K562 (cell line): ENCODE data around the gene R3HDM2. TPM values are rescaled to one million over a fixed set of nuclear protein-coding genes. Genes with fewer than 3 reads are reported as not detected.

ENCODE experiments used
- CGGBP1 ChIP-seq: fragments of 250-450 bp; sonication (Bioruptor Pico); IDR thresholded peaks from 2 replicates; pipeline ENCODE4 v1.9.0; 2021; ENCODE audit warnings: mild to moderate bottlenecking
- ELF4 ChIP-seq: fragments of 450-650 bp; formaldehyde crosslinking; IDR thresholded peaks from 2 replicates; pipeline ENCODE4 v1.4.0; 2022; ENCODE audit warnings: missing genetic modification characterization
- HDAC1 ChIP-seq, 2 experiments: fragments of 450-650 bp; IDR thresholded peaks; 2 replicates each; pipeline ENCODE4 v1.6.1; 2016 to 2017; ENCODE audit warnings: inconsistent platforms in 1 of 2, mild to moderate bottlenecking in 1 of 2, moderate library complexity in 1 of 2
- HDGF ChIP-seq: fragments of 450-650 bp; IDR thresholded peaks from 2 replicates; pipeline ENCODE4 v1.6.1; 2016
- JUN ChIP-seq, 2 experiments: sonication (generic) in 1 of 2; formaldehyde crosslinking in 1 of 2; IDR thresholded peaks; 2 replicates each; pipeline versions ENCODE4 v1.6.1 to v1.8.0; 2012 to 2022; ENCODE audit warnings: borderline replicate concordance in 2 of 2, mild to moderate bottlenecking in 2 of 2, improper control_type of control experiment in 1 of 2, low read depth in 1 of 2, low read length in 1 of 2, missing genetic modification reagents in 1 of 2
- MAFG ChIP-seq: fragments of 450-650 bp; conservative IDR thresholded peaks from 2 replicates; pipeline ENCODE4 v1.6.1; 2016; ENCODE audit warnings: missing genetic modification characterization, missing compliant biosample characterization
- NR2C2 ChIP-seq, 2 experiments: fragments of 200-800 bp in 1 of 2; sonication (Bioruptor generic) in 1 of 2; sonication (generic) in 1 of 2; formaldehyde crosslinking in 1 of 2; IDR thresholded peaks; 2 replicates each; pipeline versions ENCODE4 v1.6.1 to v1.8.0; 2016 to 2022; ENCODE audit warnings: mild to moderate bottlenecking in 1 of 2, missing compliant biosample characterization in 1 of 2, missing genetic modification characterization in 1 of 2, missing genetic modification reagents in 1 of 2
- PRPF4 ChIP-seq: fragments of 200-400 bp; formaldehyde crosslinking; IDR thresholded peaks from one replicate; pipeline ENCODE4 v1.6.1; 2017; ENCODE audit warnings: low read length, low read depth, mild to moderate bottlenecking; ENCODE audit not compliant: insufficient read depth, poor library complexity, severe bottlenecking
- RREB1 ChIP-seq: fragments of 250-450 bp; sonication (Bioruptor Pico); IDR thresholded peaks from 2 replicates; pipeline ENCODE4 v1.4.0; 2020
- SMARCB1 ChIP-seq: IDR thresholded peaks from 2 replicates; pipeline ENCODE4 v1.6.1; 2011; ENCODE audit warnings: improper control_type of control experiment, low read depth; ENCODE audit not compliant: insufficient read length
- SOX6 ChIP-seq: fragments of 450-650 bp; IDR thresholded peaks from 2 replicates; pipeline ENCODE4 v1.6.1; 2014; ENCODE audit warnings: mild to moderate bottlenecking
- STAT6 ChIP-seq: sonication (generic); formaldehyde crosslinking; IDR thresholded peaks from 2 replicates; pipeline ENCODE4 v1.8.1; 2023; ENCODE audit warnings: mild to moderate bottlenecking, missing genetic modification reagents
- TBP ChIP-seq: optimal IDR thresholded peaks from 2 replicates; pipeline ENCODE3; 2011; ENCODE audit warnings: low read depth, low read length, improper control_type of control experiment
- ZC3H4 ChIP-seq: sonication (generic); formaldehyde crosslinking; IDR thresholded peaks from 2 replicates; pipeline ENCODE4 v1.9.0; 2021; ENCODE audit warnings: missing genetic modification reagents, borderline replicate concordance
- ZNF3 ChIP-seq: fragments of 250-450 bp; sonication (Bioruptor Pico); IDR thresholded peaks from 2 replicates; pipeline ENCODE4 v1.5.0; 2021; ENCODE audit warnings: mild to moderate bottlenecking, moderate library complexity
- ZNF384 ChIP-seq: IDR thresholded peaks from 2 replicates; pipeline ENCODE4 v1.6.1; 2012; ENCODE audit warnings: low read depth, low read length, improper control_type of control experiment
- ZNF696 ChIP-seq: fragments of 250-450 bp; sonication (Bioruptor Pico); conservative IDR thresholded peaks from 2 replicates; pipeline ENCODE4 v1.4.0; 2020; ENCODE audit warnings: mild to moderate bottlenecking, moderate library complexity
- ZZZ3 ChIP-seq: fragments of 450-650 bp; IDR thresholded peaks from 2 replicates; pipeline ENCODE4 v1.6.1; 2016; ENCODE audit warnings: antibody characterized with exemption, mild to moderate bottlenecking, moderate library complexity
- polyA plus RNA-seq, 8 experiments: library from polyadenylated mRNA; depleted of rRNA in 4 of 8; stranded (reverse) in 5 of 8; unstranded in 3 of 8; fragments of >200 nt; fragmentation: Nextera tagmentation in 2 of 8; fragmentation: Illumina TruSeq in 1 of 8; extraction: Ambion mirVana in 2 of 8; extraction: Trizol in 1 of 8; gene quantifications; 2 replicates each; pipeline versions ENCODE4 v1.2.1 to v1.2.3, GENCODE V29; 2011 to 2014; ENCODE audit warnings: inconsistent platforms in 1 of 8, missing spikeins in 1 of 8
- total RNA-seq, 7 experiments: library from RNA; depleted of rRNA in 6 of 7; stranded (reverse); fragments of >200 nt in 6 of 7; fragmentation: Illumina TruSeq in 2 of 7; extraction: Trizol in 2 of 7; gene quantifications; 2 replicates each; pipeline versions ENCODE4 v1.2.1 to v1.2.3, GENCODE V29; 2011 to 2021; ENCODE audit warnings: low replicate concordance in 1 of 7

R3HDM2 gene
- total and polyA plus RNA-seq, 9 of the 15 experiments (the other 6 are each of a cell fraction or from before 2014, with no cell fraction given) = 3.3 to 18.8 (median 9.0) TPM

GRCh38 chr12:57477710-57478681 lies 47.2 kb upstream of the R3HDM2 start (continued):
- TF ChIP-seq SOX6 (0 out of 2 replicates have a peak, but pooled peaks have one; percentile 9), NR2C2 (CRISPR knock-in tag; IDR thresholded peaks at IDR 0.05) (no peak), NR2C2 (tag; IDR thresholded peaks at IDR 0.05) (peak; percentile 39; the same call in 1 of the 2 replicates), ZNF696 (CRISPR knock-in tag) (no peak), TBP (no peak), STAT6 (CRISPR knock-in tag) (no peak), CGGBP1 (CRISPR knock-in tag) (no peak), RREB1 (CRISPR knock-in tag) (0 out of 2 replicates have a peak, but pooled peaks have one; percentile 68), JUN (IDR thresholded peaks at IDR 0.05; ENCODE audit: borderline replicate concordance, low read depth, low read length) (0 out of 2 replicates have a peak, but pooled peaks have one; percentile 13), JUN (CRISPR knock-in tag; IDR thresholded peaks at IDR 0.05; ENCODE audit: borderline replicate concordance) (no peak), ZNF384 (no peak), HDAC1 (IDR thresholded peaks at IDR 0.05) (no peak), ZNF3 (CRISPR knock-in tag) (no peak), ZC3H4 (CRISPR knock-in tag) (no peak), ZZZ3 (no peak), PRPF4 (no peak), HDGF (0 out of 2 replicates have a peak, but pooled peaks have one; percentile 26), ELF4 (CRISPR knock-in tag) (0 out of 2 replicates have a peak, but pooled peaks have one; percentile 44), MAFG (tag) (no peak), SMARCB1 (no peak)
